ENCODE results near the gene BOK.

The BOK gene

GRCh38 chr2:241619597-241620418 is 61.3 kb downstream of the BOK start:
- DNase-seq (ENCODE audit: low read depth, low spot score), result peak; percentile 9

- DNase-seq (ENCODE audit: low read depth, low spot score), result peak; percentile 19
These were observed 61.8 kb downstream of the BOK start for GRCh38 chr2:241620419-241620769.
